Suprapubic skin (tissue), 4 donors: ENCODE data around the gene LCNL1. TPM values are rescaled to one million over a fixed set of nuclear protein-coding genes. Genes with fewer than 3 reads are reported as not detected.

Experiments used
- DNase-seq, 2 donors: peaks; one replicate each; pipeline ENCODE4 v3.0.0-alpha.2; 2019; ENCODE audit warnings: low spot score in 2 of 2
- H3K27ac ChIP-seq: fragments of 200-600 bp; sonication (generic); one replicate; pipeline ENCODE4 v1.5.1; 2019
- H3K27me3 ChIP-seq: fragments of 200-600 bp; sonication (generic); one replicate; pipeline ENCODE4 v1.5.1; 2019
- H3K36me3 ChIP-seq: fragments of 200-600 bp; sonication (generic); one replicate; pipeline ENCODE4 v1.5.1; 2019
- H3K4me1 ChIP-seq: fragments of 200-600 bp; sonication (generic); one replicate; pipeline ENCODE4 v1.5.1; 2019
- H3K4me3 ChIP-seq: fragments of 200-600 bp; sonication (generic); one replicate; pipeline ENCODE4 v1.5.1; 2019; ENCODE audit warnings: mild to moderate bottlenecking
- H3K9me3 ChIP-seq: fragments of 200-600 bp; sonication (generic); one replicate; pipeline ENCODE4 v1.5.1; 2019
- CTCF ChIP-seq, 2 donors: fragments of 200-600 bp in 1 of 2; fragments of 450-650 bp in 1 of 2; sonication (generic) in 1 of 2; IDR thresholded peaks; one replicate each; pipeline ENCODE4 v1.5.1; 2016 to 2019; ENCODE audit warnings: antibody characterized with exemption in 2 of 2, mild to moderate bottlenecking in 1 of 2, moderate library complexity in 1 of 2
- EP300 ChIP-seq: sonication (generic); formaldehyde crosslinking; IDR thresholded peaks from one replicate; pipeline ENCODE4 v1.6.1; 2017; ENCODE audit warnings: antibody characterized with exemption
- POLR2A ChIP-seq, 2 donors: fragments of 450-650 bp; IDR thresholded peaks; one replicate each; pipeline ENCODE4 v1.6.1; 2017; ENCODE audit warnings: antibody characterized with exemption in 2 of 2, mild to moderate bottlenecking in 2 of 2, moderate library complexity in 2 of 2
- WGBS: methylation state at CpG from one replicate; pipeline ENCODE4 v1.1.5; 2018; 5-methylcytosine and 5-hydroxymethylcytosine counted together
- total RNA-seq, 4 donors: library from RNA; depleted of rRNA; stranded (reverse); fragments of >200 nt; gene quantifications; one replicate each; pipeline ENCODE4 v1.1.0, GENCODE V29; 2016

The LCNL1 gene
- total RNA-seq, 4 donors from 2014 or later, result 0.18 to 0.40 TPM; not detected in 2

DNA sequence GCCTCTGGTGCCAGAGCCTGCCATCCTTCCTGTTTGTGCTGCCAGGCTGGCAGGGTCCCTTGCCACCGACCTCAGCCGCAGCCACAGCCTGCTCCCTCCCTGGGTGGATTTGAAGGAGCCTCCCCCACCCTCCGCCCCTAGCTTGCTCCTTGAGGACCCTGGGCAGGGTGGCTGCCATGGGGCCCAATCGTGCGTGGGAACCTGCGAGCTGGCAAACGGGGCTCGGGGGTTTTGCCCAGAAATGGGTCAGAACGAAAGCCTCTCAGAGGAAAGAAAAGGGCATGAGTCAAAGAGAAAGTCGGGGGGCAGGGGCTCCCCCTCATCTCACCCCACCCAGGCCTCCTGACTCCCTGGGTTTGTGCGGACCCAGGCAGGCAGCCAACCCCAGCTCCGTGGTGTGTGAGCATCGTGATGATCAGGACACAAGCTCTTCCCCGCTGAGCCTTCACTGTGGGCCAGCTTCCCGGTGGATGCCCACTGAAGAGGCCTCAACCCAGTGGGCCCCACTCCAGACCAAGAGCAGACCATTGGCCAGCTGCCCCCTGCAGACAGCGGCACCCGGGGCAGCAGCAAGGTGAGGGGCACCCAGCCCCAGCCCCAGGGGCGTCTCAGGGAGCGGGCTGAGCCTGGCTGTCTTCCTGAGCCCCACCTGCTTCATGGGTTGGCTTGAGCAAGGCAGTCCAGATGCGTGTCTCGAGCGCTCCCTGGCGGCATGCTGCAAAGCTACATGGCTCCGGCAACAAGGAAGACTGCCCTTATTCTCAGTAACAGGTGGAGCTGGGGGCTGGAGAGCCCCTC, 52.1 kb downstream of the LCNL1 start:
- DNase-seq, result peak; percentile 86 to 90
- Histone ChIP-seq H3K36me3 (peaks cover 20% of the 10 kb centered on the region), H3K4me1 (peaks cover 21% of the 10 kb centered on the region), H3K27me3 (no peaks in the 10 kb centered on the region), H3K9me3 (no peaks in the 10 kb centered on the region), H3K27ac (no peak overlapping the region), H3K4me3 (no peak overlapping the region)
- 13% methylated on average over 15 of the region's 24 CpGs for WGBS
- TF ChIP-seq CTCF (IDR thresholded peaks at IDR 0.05) (peak; percentile 69 to 85), EP300 (no peak), POLR2A (IDR thresholded peaks at IDR 0.05) (no peak)

Other genes with a start within 250 kb of the LCNL1 start
- 1 to 10 TPM in 2 of 4 donors, under 1 TPM in 1, not detected in 1; 0.32 to 3.5 (median 2.8) TPM for gene LCN10, start 240.1 kb upstream of the LCNL1 start, total RNA-seq
- gene LCN6, start 234.5 kb upstream of the LCNL1 start, total RNA-seq, result 1 to 10 TPM; 4.0 to 8.3 (median 5.9) TPM
- not detected for gene LCN8, start 224.8 kb upstream of the LCNL1 start, total RNA-seq
- under 1 TPM in 1 of 4 donors, not detected in 3; 0.21 TPM for gene LCN15, start 218.5 kb upstream of the LCNL1 start, total RNA-seq
- gene TMEM141, start 191.6 kb upstream of the LCNL1 start, total RNA-seq, result 100 to 1,000 TPM in 2 of 4 donors, 10 to 100 TPM in 2; 71.1 to 148 (median 115) TPM
- 10 to 100 TPM in 1 of 4 donors, 1 to 10 TPM in 3; 1.1 to 10.3 (median 2.3) TPM for gene CCDC183, start 186.7 kb upstream of the LCNL1 start, total RNA-seq
- gene RABL6, start 175.0 kb upstream of the LCNL1 start, total RNA-seq, result 10 to 100 TPM; 54.2 to 70.7 (median 61.0) TPM
- gene AJM1, start 140.5 kb upstream of the LCNL1 start, total RNA-seq, result 1 to 10 TPM; 1.6 to 3.1 (median 2.2) TPM
- 10 to 100 TPM; 41.9 to 64.2 (median 46.6) TPM for gene PHPT1, start 133.6 kb upstream of the LCNL1 start, total RNA-seq
- 1 to 10 TPM; 1.3 to 3.9 (median 1.8) TPM for gene MAMDC4, start 130.6 kb upstream of the LCNL1 start, total RNA-seq
- gene EDF1, start 116.7 kb upstream of the LCNL1 start, total RNA-seq, result 100 to 1,000 TPM; 236 to 328 (median 311) TPM
- 10 to 100 TPM in 2 of 4 donors, 1 to 10 TPM in 2; 8.6 to 16.1 (median 10.5) TPM for gene TRAF2, start 96.5 kb upstream of the LCNL1 start, total RNA-seq
- gene FBXW5, start 38.3 kb upstream of the LCNL1 start, total RNA-seq, result 100 to 1,000 TPM; 101 to 166 (median 142) TPM
- gene C8G, start 37.8 kb upstream of the LCNL1 start, total RNA-seq, result 1 to 10 TPM in 1 of 4 donors, not detected in 3; 2.7 TPM
- 1 to 10 TPM in 1 of 4 donors, not detected in 3; 3.7 TPM for gene LCN12, start 30.7 kb upstream of the LCNL1 start, total RNA-seq
- gene PTGDS, start 5.5 kb upstream of the LCNL1 start, total RNA-seq, result 10 to 100 TPM in 3 of 4 donors, 1 to 10 TPM in 1; 4.3 to 31.7 (median 25.7) TPM
- 10 to 100 TPM; 43.2 to 68.6 (median 61.5) TPM for gene PAXX, start 9.4 kb downstream of the LCNL1 start, total RNA-seq
- gene CLIC3, start 13.6 kb downstream of the LCNL1 start, total RNA-seq, result 100 to 1,000 TPM in 3 of 4 donors, 10 to 100 TPM in 1; 20.6 to 159 (median 130) TPM
- gene ABCA2, start 45.2 kb downstream of the LCNL1 start, total RNA-seq, result 10 to 100 TPM; 10.4 to 44.7 (median 33.4) TPM
- gene FUT7, start 49.1 kb downstream of the LCNL1 start, total RNA-seq, result under 1 TPM in 1 of 4 donors, not detected in 3; 0.72 TPM
- gene NPDC1, start 63.2 kb downstream of the LCNL1 start, total RNA-seq, result 10 to 100 TPM; 22.2 to 64.0 (median 47.3) TPM
- 10 to 100 TPM; 13.3 to 20.8 (median 16.7) TPM for gene ENTPD2, start 71.1 kb downstream of the LCNL1 start, total RNA-seq
- 10 to 100 TPM in 3 of 4 donors, 1 to 10 TPM in 1; 8.2 to 13.6 (median 13.3) TPM for gene SAPCD2, start 87.6 kb downstream of the LCNL1 start, total RNA-seq
- gene UAP1L1, start 94.5 kb downstream of the LCNL1 start, total RNA-seq, result 10 to 100 TPM in 1 of 4 donors, 1 to 10 TPM in 3; 5.0 to 10.1 (median 6.8) TPM
- 10 to 100 TPM; 52.1 to 99.2 (median 63.1) TPM for gene MAN1B1, start 104.0 kb downstream of the LCNL1 start, total RNA-seq
- 100 to 1,000 TPM in 2 of 4 donors, 10 to 100 TPM in 2; 71.4 to 139 (median 96.5) TPM for gene DPP7, start 131.7 kb downstream of the LCNL1 start, total RNA-seq
- gene GRIN1, start 156.2 kb downstream of the LCNL1 start, total RNA-seq, result under 1 TPM in 3 of 4 donors, not detected in 1; 0.16 to 0.25 (median 0.16) TPM
- 10 to 100 TPM in 1 of 4 donors, 1 to 10 TPM in 3; 5.4 to 37.2 (median 7.9) TPM for gene LRRC26, start 187.1 kb downstream of the LCNL1 start, total RNA-seq
- not detected for gene TMEM210, start 189.1 kb downstream of the LCNL1 start, total RNA-seq
- 10 to 100 TPM; 24.8 to 99.8 (median 54.9) TPM for gene ANAPC2, start 205.6 kb downstream of the LCNL1 start, total RNA-seq
- gene SSNA1, start 205.7 kb downstream of the LCNL1 start, total RNA-seq, result 10 to 100 TPM; 45.9 to 72.0 (median 71.1) TPM
- 10 to 100 TPM; 12.6 to 23.6 (median 18.7) TPM for gene TPRN, start 217.7 kb downstream of the LCNL1 start, total RNA-seq
- 10 to 100 TPM; 25.0 to 52.4 (median 40.8) TPM for gene TMEM203, start 222.7 kb downstream of the LCNL1 start, total RNA-seq
- gene NDOR1, start 222.7 kb downstream of the LCNL1 start, total RNA-seq, result 10 to 100 TPM; 13.4 to 21.0 (median 20.6) TPM
- 1 to 10 TPM; 2.8 to 7.5 (median 5.2) TPM for gene RNF208, start 239.2 kb downstream of the LCNL1 start, total RNA-seq
- 10 to 100 TPM; 22.8 to 65.7 (median 44.2) TPM for gene CYSRT1, start 242.2 kb downstream of the LCNL1 start, total RNA-seq
- gene RNF224, start 244.5 kb downstream of the LCNL1 start, total RNA-seq, result 1 to 10 TPM in 3 of 4 donors, under 1 TPM in 1; 0.34 to 2.0 (median 1.1) TPM
- under 1 TPM in 1 of 4 donors, not detected in 3; 0.34 TPM for gene SLC34A3, start 247.9 kb downstream of the LCNL1 start, total RNA-seq